Measurements from ENCODE around the gene HNRNPK.

Gene HNRNPK

DNA sequence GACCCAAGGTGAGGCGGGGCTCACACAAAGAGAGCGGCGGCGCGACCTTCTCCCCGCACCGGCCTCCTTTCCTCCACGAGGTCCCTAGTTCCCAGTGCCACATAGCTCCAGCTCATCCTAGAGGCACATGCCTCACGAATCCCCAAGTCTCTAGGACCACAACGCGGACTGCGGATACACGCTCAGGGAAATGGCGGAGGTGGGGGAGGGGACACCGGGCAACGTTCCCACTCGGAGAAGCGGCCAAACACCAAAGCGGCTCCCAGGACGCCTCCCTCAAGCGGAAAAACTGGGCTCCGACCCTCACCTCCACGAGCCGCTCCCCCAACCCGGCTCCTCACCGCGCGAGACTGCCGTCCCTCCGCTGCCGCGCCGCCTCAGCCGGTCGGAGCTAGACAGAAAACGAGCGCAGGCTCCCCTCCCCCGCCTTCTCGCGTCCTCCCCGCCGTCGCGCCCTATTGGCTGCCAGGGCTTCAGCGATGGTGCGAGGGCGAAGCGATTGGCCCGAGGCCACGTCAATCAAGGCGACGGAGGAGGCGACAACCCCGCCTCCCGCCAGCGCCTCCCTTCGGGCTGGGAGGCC, at the start of gene HNRNPK:
Gene HNRNPK (minus strand): TSS at position 404 of the 583 bp plus-strand sequence. CDS start 1,963 bp downstream, outside the sequence.
- DNase-seq (ENCODE audit: low spot score): peak; percentile 100

DNA sequence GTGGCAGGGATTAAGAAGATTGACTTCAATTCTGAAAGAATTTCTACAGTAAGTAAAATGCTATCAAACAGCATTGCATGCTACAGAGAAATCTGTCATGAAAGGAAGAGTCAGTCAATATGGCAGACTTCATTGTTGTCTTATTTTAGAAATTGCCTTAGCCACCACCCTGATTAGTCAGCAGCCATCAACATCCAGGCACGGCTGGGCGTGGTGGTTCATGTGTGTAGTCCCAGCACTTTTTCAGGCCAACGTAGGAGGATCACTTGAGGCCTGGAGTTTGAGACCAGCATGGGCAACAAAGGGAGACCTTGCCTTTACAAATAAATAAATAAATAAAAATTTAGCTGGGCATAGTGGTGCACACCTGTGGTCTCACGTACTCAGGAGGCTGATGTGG, 47.2 kb upstream of the HNRNPK start:
- no peak for DNase-seq (ENCODE audit: low spot score)

DNA sequence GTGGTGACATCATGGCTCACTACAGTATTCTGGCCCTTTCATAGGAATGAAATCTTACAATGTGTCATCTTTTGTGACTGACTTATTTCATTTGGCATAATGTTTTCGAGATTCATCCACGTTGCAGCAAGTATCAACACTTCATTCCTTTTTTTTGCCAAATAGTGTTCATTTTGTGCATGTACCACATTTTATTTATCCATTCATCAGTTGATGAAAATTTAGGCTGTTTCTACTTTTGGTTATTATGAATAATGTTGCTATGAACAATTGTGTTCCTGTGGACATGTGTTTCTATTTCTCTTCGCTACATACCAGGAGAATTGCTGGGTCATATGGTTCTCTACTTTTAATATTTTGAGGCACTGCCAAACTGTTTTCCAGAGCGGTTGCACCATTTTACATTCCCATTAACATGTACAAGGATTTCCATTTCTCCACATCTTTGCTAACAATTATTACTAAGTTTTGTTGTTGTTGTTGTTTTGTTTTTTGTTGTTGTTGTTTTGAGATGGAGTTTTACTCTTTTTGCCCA, 44.1 kb upstream of the HNRNPK start:
- no peak for DNase-seq (ENCODE audit: low spot score)

DNA sequence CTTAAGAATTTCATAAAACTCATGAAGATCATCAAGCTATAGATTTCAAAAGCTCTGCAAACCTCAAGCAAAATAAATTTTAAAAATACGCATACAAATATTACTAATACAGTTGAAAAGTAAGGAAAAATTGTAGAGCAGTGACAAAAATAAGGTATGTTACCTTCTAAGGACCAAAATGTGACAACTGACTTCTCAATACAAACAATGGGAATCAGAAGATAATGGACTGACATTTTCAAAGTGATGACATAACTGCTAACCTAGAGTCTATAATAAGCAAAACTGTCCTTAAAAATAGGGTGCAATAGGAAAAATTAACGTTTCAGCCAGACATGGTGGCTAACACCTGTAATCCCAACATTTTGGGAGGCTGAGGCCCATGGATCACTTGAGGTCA, 27.6 kb upstream of the HNRNPK start:
- DNase-seq (ENCODE audit: low spot score): no peak

DNA sequence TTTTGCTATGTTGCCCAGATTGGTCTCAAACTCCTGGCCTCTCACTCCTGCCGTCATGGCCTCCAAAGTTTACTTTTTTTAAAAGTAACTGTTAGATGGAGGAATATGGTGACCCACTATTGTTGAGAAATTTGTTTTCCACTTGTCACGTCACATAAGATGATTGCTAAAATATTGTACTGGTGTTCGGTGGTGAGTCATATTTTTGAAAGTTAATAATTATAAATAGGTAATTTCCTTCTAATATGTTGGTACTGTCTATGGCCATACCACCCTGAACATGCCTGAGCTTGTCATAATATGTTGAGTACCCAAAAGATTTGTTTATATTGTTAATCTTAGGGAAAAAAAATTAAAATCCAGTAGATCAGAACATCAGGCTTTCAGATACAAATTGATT, 23.2 kb upstream of the HNRNPK start:
- DNase-seq (ENCODE audit: low spot score): no peak

DNA sequence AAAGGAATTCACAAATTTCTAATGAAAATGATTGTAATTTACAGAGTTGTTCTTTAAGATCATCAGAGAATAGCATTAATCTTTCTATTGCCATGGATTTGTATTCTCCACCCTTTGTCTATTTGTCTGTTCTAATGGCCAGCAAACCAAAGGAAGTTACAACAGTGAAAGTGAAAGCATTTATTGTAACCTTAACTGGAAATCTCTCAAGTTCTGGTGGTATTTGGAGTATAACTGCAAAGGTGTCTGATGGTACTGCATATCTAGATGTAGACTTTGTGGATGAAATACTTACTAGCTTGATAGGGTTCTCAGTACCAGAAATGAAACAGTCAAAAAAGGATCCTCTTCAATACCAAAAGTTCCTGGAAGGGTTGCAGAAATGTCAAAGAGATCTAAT, 22.3 kb upstream of the HNRNPK start:
- no peak for DNase-seq (ENCODE audit: low spot score)

DNA sequence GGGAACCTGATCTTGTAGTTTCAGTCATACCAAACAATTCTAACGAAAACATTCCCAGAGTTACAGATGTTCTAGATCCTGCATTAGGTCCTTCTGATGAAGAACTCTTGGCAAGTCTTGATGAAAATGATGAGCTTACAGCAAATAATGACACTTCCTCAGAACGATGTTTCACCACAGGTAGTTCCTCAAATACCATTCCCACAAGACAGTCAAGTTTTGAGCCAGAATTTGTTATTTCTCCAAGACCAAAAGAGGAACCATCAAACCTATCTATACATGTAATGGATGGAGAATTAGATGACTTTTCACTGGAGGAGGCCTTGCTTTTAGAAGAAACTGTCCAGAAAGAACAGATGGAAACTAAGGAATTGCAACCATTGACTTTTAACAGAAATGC, 21.6 kb upstream of the HNRNPK start:
- DNase-seq (ENCODE audit: low spot score): no peak

DNA sequence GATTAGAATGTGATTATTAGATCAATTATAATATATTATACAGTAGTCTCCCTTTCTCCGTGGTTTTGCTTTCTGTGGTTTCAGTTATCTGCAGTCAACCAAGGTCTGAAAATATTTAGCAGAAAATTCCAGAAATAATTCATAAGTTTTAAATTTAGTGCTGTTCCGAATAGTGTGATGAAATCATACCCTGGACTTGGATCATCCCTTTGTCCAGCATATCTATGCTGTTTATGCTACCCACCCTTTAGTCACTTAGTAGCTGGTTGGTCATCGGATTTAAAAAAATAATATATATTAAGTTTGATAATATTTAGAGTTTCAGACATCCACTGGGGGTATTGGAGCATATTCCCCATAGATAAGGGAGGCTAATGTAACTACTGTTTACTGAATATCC, 20.2 kb upstream of the HNRNPK start:
- no peak for DNase-seq (ENCODE audit: low spot score)

DNA sequence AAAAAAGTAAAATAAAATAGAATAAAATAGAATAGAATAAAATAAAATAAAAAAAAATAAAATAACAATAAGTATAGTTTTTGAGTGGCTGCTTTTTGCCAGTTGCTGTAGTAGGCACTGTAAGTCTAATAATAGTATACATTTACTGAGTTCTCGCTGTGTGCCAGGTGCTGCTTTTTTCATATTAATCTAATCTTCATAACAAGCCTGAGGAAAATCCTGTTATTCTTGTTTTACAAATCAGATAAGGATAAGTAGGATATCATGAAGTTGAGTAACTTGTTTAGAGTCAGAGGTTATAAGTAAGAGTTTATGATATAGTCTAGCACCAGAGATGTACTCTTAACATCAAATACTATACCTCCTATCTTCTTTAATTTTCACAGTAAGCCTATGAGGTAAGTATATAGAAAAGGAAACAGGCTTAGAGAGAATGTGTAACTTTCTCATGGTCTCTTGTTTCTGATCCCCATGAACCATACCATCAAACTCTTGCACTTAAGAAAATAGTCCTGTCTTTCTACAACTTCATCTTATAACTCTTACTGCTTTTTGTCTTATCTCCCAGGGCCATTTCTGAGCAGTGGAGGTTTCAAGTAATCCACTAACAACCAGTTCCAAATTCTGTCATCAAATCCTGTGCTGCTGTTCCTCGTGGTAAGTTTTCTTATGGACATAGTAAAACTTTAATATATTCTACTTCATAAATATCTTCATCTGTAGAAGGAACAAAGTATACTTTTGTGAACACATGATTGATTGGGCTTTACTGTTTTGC, 19.3 kb upstream of the HNRNPK start:
- DNase-seq (ENCODE audit: low spot score): no peak

DNA sequence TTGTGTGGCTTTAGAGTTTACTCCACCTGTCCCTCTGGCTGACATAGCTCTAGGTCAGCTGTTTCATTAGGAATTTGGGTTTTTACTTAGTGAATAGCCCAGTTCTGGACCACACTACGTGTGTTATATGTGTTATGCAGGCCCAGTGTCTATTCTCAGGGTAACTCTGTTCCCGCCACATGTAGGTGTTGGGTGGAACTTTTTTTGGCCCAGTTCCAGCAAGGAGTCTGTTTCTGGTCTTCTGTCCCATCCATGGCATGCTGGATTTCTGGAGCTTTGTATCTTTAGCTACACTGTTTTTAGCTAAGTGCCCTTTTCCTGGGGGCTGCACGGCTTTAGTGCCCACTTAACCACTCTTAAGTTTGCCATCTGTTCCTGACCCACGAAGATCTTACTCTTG, 16.1 kb upstream of the HNRNPK start:
- no peak for DNase-seq (ENCODE audit: low spot score)

DNA sequence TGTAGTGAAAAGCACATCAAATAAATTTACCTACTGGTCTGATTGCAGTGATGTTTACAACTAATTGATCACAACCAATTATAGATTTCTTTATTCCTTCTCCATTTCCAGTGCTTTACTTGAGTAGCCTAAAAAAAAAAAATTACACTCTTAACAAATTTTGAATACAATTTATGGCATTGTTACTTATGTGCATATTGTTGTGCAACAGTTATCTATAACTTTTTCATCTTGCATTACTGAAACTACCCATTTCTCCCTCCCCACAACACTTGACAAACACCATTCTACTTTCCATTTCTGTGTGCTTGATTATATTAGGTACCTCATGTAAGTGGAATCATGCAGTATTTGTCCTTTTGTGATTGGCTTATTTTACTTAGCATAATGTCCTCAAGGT, 12.9 kb upstream of the HNRNPK start:
- DNase-seq (ENCODE audit: low spot score): no peak

DNA sequence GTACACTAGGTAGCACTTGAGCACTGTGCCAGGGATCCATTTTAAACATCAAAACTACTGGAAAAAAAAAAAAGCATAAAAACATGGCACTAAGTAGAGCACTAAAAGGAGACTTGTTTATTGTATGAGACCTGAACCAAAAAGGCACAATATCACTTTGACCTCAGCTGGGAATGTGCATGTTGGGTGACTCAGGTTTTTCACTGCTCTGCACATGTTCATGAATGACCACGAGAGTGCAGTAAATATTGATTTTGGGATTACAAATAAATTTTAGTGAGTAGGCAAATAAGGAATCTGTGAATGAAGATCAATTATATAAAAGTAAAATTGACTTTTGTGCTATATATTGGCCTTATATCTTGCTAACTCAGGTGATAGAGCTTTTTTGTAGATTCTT, 12.4 kb upstream of the HNRNPK start:
- no peak for DNase-seq (ENCODE audit: low spot score)

DNA sequence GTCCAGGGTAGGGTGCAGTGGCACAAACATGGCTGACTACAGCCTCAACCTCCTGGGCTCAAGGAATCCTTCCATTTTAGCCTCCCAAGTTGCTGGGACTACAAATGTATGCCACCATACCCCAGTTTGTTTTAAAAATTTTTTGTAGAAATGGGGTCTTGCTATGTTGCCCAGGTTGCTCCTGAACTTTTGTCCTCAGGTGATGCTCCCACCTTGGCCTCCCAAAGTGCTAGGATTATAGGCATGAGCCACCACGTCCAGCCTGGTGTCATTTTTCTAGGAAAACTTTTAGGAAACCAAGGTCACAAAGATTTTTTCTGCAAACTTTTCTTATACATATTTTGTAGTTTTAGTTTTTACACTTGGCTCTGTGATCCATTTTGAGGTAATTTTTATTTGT, 11.3 kb upstream of the HNRNPK start:
- DNase-seq (ENCODE audit: low spot score): no peak

DNA sequence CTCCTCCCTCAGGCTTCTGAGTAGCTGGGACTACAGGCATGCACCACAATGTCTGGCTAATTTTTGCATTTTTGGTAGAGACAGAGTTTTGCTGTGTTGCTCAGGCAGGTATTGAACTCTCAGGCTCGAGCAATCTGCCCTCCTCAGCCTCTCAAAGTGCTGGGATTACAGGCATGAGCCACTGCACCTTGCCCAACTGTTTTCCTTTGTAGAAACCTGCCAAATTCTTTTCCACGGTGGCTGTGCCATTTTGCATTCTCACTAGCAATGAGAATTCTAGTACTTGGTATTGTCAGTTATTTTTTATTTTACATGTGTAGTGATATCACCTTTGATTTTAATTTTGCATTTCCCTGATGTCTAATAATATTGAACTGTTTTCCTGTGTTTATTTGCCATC, 8.4 kb upstream of the HNRNPK start:
- DNase-seq (ENCODE audit: low spot score): no peak

DNA sequence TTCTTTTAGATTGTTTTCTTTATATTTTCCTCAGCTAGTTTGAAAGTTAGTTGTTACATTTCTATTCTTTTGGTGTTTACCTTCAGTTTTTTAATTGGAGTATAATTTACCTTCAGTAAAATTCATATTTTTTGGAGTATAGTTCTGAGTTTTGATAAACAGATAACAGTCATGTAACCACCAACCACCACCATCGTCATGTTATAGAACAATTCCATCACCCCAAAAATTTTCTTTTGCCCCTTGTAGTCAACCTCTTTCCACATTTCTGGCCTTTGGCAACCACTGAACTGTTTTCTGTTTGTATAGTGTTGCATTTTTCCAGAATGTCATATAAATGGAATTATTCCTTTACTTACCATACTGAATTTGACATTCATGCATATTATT, 7.4 kb upstream of the HNRNPK start:
- DNase-seq (ENCODE audit: low spot score): no peak

DNA sequence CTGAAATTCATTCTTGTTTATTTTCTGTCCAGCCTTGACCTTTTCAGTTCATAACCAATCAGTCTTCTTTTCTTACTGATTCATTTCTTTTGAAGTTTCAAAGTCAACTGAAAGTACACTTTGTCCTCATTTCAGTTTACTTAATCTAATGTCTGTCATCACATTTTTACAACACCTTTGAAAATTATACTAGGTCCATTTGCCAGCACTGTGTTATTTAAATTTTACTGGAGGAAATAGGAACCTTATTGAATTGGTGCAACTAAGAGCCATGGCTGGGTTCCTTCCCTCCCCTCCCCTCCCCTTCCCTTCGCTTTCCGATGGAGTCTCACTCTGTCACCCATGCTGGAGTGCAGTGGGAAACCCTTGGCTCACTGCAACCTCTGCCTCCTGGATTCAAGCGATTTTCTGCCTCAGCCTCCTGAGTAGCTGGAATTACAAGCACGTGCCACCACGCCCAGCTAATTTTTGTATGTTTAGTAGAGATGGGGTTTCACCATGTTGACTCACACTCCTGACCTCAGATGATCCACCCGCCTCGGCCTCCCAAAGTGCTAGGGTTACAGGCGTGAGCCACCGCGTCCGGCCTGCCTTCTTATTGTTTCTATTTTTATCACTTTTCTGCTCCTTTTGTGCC, 6.9 kb upstream of the HNRNPK start:
- DNase-seq (ENCODE audit: low spot score): no peak

DNA sequence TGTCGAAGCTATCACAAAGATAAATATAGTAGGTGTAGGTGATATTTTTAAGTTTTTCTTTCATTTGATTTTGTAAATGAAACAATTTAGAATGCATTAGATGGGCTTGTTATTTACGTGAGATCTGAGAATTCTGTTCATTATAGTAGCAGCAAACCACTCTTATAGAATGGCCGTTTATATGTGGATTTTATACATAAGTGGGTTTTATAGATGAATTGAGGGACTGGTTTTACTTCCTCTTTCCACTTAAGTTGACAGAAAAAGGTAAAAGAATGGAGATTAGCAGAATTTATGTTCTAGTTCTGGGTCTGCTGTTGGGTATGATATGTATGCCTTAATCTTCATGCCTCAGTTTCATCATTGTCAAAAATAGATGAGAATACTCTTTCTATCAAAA, 6.2 kb upstream of the HNRNPK start:
- no peak for DNase-seq (ENCODE audit: low spot score)

DNA sequence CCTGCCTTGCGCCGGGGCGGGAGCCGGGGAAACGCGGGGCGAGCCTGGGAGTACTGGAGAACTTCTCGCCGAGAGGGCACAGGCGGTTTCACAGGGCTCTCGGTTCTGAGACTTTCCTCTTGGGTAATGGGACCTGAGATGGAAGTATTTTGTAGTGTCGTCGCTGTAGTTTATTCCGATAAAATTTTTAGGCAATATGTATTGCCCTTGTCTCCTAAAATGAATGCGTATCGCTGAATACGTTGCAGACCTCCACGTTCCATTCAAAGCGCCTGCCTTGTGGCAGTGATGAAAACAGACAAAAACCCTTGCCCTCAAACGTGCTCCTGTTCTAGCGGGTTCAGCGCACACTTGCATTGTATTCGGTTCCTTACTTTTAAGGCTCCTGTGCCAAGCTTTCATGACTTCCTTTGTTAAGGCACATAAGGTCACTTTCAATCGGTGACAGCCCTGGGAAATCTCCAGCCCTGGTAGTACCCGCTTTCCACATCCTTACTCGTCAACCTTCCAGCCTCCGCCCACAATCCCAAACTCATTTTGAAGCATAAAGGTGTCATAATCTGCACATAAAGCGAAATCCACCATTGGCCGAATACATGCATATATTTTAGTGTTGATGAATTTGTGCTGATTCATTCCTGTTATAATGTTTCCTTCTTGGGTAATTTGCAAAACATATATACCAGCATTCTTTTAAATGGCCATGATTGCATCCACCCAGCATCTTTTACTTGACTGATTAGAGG, 1.3 kb upstream of the HNRNPK start:
- peak; percentile 15 for DNase-seq (ENCODE audit: low spot score)

DNA sequence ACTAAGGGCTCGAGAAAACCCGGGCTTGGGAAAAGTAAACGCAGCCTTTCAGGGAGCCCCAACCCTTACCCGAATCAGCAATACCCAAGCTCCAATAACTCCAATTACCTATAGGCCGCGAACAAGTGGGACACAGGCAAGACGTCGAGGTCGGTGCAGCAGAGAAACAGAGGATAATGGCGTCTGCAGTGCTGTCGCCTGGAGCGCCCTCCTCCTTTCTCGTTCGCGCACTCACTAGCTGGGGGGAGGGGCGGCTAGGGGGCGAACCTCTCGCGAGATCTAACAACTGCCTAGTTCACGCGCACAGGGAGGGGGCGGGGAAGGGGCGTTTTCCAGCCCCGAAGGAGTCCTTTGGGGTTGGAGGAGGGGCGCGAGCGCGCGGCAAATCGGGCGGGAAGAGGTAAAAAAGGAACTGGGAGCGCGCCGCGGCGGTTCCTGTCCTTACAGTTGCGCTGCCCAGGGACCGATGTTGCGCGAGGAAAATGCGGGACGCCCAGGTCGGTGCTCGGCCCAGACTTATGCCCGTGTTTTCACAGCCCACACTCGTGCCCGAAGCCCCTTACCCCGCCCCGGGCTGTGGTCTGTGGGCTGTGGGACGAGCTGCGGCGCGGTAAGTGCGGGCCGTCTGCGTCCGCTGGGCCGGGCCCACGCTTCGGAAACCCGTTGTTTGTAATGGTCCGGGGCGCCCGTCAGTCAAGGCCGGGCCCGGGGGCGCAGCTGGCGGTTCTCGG, 545 bp upstream of the HNRNPK start, which contains the start of gene RMI1:
Gene RMI1 (plus strand): TSS at position 411 of the 731 bp plus-strand sequence. CDS start 20,182 bp downstream, outside the sequence.
- peak; percentile 96 for DNase-seq (ENCODE audit: low spot score)

DNA sequence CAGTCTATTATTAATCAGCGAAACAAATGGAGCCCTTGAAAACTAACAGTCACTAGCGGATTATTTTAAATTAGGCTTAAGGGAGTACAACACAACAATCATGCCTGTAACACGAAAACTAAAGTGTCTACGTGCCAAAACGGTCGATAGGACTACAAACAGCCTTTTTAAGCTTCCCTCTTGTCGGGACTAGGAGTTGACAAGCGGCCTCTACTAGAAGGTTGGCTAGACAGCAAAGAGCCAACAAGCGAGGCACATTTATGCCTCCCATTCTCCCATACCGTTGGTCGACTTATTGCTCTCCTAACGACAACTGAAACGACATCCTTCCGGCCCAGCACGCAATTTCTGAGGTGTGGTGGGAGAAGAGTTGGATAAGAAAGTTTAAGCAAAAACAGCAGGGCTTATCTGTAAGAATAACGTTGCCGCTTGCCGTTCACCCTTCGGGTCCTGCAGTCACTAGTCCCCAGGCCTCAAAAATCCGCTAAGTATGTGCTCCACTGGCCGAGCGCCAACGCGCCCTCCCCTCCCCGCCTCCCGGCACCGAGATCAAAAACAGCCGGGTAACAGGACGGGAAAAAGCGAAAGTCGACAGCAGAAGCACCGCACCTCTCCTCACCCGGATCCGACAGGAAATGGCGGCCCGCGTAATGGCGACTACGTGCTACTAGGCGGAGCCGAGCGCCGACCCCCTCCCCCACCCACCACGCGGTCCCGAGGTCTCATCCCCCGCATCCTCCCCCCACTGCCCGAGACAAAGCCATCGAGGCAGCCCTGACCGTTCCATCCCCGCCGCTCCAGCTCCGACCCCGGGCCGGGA, 813 bp downstream of the HNRNPK start:
- peak; percentile 86 for DNase-seq (ENCODE audit: low spot score)

DNA sequence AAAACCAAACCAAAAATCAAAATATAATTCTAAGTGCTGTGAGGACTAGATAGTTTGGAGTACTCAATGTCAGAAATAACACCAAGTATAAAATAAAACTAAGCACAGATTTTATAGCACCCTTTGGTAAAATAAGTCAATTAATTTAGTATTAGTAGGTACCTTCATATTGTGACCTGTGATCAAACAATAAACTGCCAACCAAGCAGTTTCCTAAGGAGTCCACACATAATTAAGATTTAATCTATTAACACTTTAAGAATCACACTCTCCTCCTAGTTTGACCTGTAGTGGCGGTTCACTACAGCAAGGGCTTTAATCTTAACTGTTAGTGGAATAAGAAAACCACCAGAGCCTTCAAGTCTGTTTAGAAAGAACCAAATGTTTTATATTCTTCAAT, 2.8 kb downstream of the HNRNPK start:
- DNase-seq (ENCODE audit: low spot score): no peak
